HepG2 (cell line): Measurements from ENCODE around the gene CSNK2B. TPM values are rescaled to one million over a fixed set of nuclear protein-coding genes. Genes with fewer than 3 reads are reported as not detected.

Experiments used
- ARHGAP35 ChIP-seq: sonication (generic); formaldehyde crosslinking; IDR thresholded peaks from 2 replicates; pipeline ENCODE4 v1.9.0; 2022; ENCODE audit warnings: mild to moderate bottlenecking, inconsistent platforms, moderate library complexity, missing genetic modification reagents, borderline replicate concordance
- ARID5B ChIP-seq: IDR thresholded peaks from 2 replicates; pipeline ENCODE4 v1.4.0; 2020; ENCODE audit warnings: mild to moderate bottlenecking, missing genetic modification reagents
- E2F1 ChIP-seq: sonication (generic); formaldehyde crosslinking; IDR thresholded peaks from 2 replicates; pipeline ENCODE4 v1.5.0; 2020; ENCODE audit warnings: missing genetic modification reagents
- HNF4A ChIP-seq: sonication (generic); formaldehyde crosslinking; IDR thresholded peaks from 2 replicates; pipeline ENCODE4 v1.4.0; 2020; ENCODE audit warnings: missing genetic modification reagents
- KLF15 ChIP-seq: sonication (generic); formaldehyde crosslinking; IDR thresholded peaks from 2 replicates; pipeline ENCODE4 v1.8.1; 2023; ENCODE audit warnings: borderline replicate concordance, mild to moderate bottlenecking, inconsistent platforms, missing genetic modification reagents, mixed read lengths
- LCORL ChIP-seq, 2 experiments: fragments of 450-650 bp in 1 of 2; sonication (generic) in 1 of 2; formaldehyde crosslinking in 1 of 2; IDR thresholded peaks; 2 replicates each; pipeline versions ENCODE4 v1.5.0 to v1.6.1; 2017 to 2020; ENCODE audit warnings: antibody characterized with exemption in 1 of 2, missing genetic modification reagents in 1 of 2
- MAZ ChIP-seq, 2 experiments: sonication (generic) in 1 of 2; formaldehyde crosslinking in 1 of 2; IDR thresholded peaks; 2 replicates each; pipeline versions ENCODE4 v1.5.0 to v1.6.1; 2012 to 2020; ENCODE audit warnings: low read depth in 2 of 2, mild to moderate bottlenecking in 2 of 2, borderline replicate concordance in 1 of 2, improper control_type of control experiment in 1 of 2, low read length in 1 of 2, missing genetic modification reagents in 1 of 2, moderate library complexity in 1 of 2
- MEF2D ChIP-seq: sonication (generic); formaldehyde crosslinking; IDR thresholded peaks from 2 replicates; pipeline ENCODE4 v1.5.1; 2020; ENCODE audit warnings: mild to moderate bottlenecking, missing genetic modification reagents
- PAWR ChIP-seq: sonication (generic); formaldehyde crosslinking; IDR thresholded peaks from 2 replicates; pipeline ENCODE4 v1.4.0; 2020; ENCODE audit warnings: missing genetic modification reagents, mild to moderate bottlenecking, borderline replicate concordance
- SNAPC2 ChIP-seq: sonication (generic); formaldehyde crosslinking; IDR thresholded peaks from 2 replicates; pipeline ENCODE4 v1.8.1; 2022; ENCODE audit warnings: mild to moderate bottlenecking, missing genetic modification reagents
- TGIF2 ChIP-seq: IDR thresholded peaks from 2 replicates; pipeline ENCODE4 v1.6.1; 2016; ENCODE audit warnings: control low read depth, missing compliant biosample characterization
- THAP11 ChIP-seq: IDR thresholded peaks from 2 replicates; pipeline ENCODE4 v1.6.1; 2016; ENCODE audit warnings: missing biosample characterization, missing genetic modification reagents
- TOPORS ChIP-seq: sonication (generic); formaldehyde crosslinking; IDR thresholded peaks from 2 replicates; pipeline ENCODE4 v1.8.0; 2023; ENCODE audit warnings: mild to moderate bottlenecking, missing genetic modification reagents
- ZEB1 ChIP-seq: IDR thresholded peaks from 2 replicates; pipeline ENCODE4 v1.6.1; 2012; ENCODE audit warnings: mild to moderate bottlenecking, low read depth, inconsistent platforms; ENCODE audit not compliant: insufficient replicate concordance
- ZNF329 ChIP-seq: sonication (generic); formaldehyde crosslinking; IDR thresholded peaks from 2 replicates; pipeline ENCODE4 v1.9.0; 2021; ENCODE audit warnings: low read depth, mild to moderate bottlenecking, missing genetic modification reagents
- ZNF777 ChIP-seq: sonication (generic); formaldehyde crosslinking; IDR thresholded peaks from 2 replicates; pipeline ENCODE4 v1.4.0; 2020; ENCODE audit warnings: missing genetic modification reagents
- polyA plus RNA-seq, 8 experiments: library from polyadenylated mRNA; depleted of rRNA in 3 of 8; stranded (reverse) in 7 of 8; unstranded in 1 of 8; fragments of >200 nt; fragmentation: Illumina TruSeq in 4 of 8; extraction: Trizol in 4 of 8; gene quantifications; 2 replicates each; pipeline versions ENCODE4 v1.2.1 to v1.2.3, GENCODE V29; 2011 to 2016; ENCODE audit warnings: low read depth in 4 of 8, missing spikeins in 1 of 8, mixed read lengths in 1 of 8; ENCODE audit not compliant: insufficient read depth in 1 of 8
- total RNA-seq, 5 experiments: library from RNA; depleted of rRNA; stranded (reverse); fragments of >200 nt; fragmentation: Illumina TruSeq; extraction: Trizol; gene quantifications; 2 replicates each; pipeline ENCODE4 v1.2.3, GENCODE V29; 2016; ENCODE audit warnings: low read depth in 1 of 5
- TF ChIP-seq, protein P1 (sequence below): sonication (generic); formaldehyde crosslinking; IDR thresholded peaks from 2 replicates; pipeline ENCODE4 v1.5.0; 2020; ENCODE audit warnings: mild to moderate bottlenecking, missing genetic modification reagents, moderate library complexity
- TF ChIP-seq, protein P2 (sequence below): sonication (generic); formaldehyde crosslinking; IDR thresholded peaks from 2 replicates; pipeline ENCODE4 v1.4.0; 2020; ENCODE audit warnings: missing genetic modification reagents, borderline replicate concordance

The CSNK2B gene
- total and polyA plus RNA-seq, 2 of the 13 experiments (the other 11 are each of a cell fraction or from before 2014, with no cell fraction given): 111 to 296 TPM

DNA sequence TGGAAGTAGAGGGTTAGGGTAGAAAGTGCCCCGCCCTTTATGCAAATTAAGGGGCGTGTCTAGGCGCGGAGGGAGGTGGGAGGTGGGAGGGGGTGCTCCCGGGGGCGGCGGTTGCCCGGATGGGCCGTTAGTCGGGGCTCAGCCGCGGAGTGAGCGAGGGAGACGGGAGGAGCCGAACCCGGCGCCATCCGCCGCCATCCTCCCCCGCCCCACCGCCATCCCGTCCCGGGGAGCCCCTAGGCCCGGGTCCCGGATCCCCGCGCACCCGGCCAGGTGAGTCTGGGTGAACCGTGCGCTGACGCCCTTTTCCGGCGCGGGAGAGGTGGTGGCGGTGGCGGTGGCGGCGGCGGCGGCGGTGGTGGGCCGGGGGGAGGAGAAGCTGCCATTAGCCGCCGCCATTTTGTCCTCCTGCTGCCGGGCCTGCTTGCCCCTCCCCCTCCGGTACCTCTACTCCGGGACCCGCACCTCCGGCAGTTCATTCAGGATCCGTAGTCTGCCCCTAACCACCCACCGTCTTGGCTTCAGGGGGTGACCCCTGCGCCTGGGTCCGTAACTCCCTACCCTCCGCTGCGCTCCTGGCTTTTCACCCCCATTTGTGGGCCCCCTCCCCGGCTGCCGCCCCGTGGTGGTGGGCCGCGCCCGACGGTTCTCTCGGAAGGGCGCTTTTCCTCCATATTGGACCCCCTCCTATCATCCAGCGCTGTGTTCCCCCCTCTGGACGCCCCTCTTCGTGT lies 45.1 kb upstream of the CSNK2B start, which contains the start of gene PRRC2A (continued):
- TF ChIP-seq TGIF2 (CRISPR knock-in tag) (peak; percentile 81), ZEB1 (peak; percentile 64), KLF15 (CRISPR knock-in tag) (0 out of 2 replicates have a peak, but pooled peaks have one; percentile 20), MAZ (IDR thresholded peaks at IDR 0.05; ENCODE audit: borderline replicate concordance, low read depth, low read length) (peak; percentile 99), MAZ (CRISPR knock-in tag; IDR thresholded peaks at IDR 0.05; ENCODE audit: low read depth) (peak; percentile 68), THAP11 (CRISPR knock-in tag) (peak; percentile 35; the same call in 1 of the 2 replicates), ZNF329 (CRISPR knock-in tag) (peak; percentile 19; the same call in 1 of the 2 replicates), HNF4A (CRISPR knock-in tag) (no peak), TOPORS (CRISPR knock-in tag) (peak; percentile 62), LCORL (IDR thresholded peaks at IDR 0.05) (no peak), LCORL (CRISPR knock-in tag; IDR thresholded peaks at IDR 0.05) (0 out of 2 replicates have a peak, but pooled peaks have one; percentile 2), MEF2D (CRISPR knock-in tag) (no peak), SNAPC2 (CRISPR knock-in tag) (peak; percentile 96; the same call in 1 of the 2 replicates), ARID5B (peak; percentile 55), PAWR (CRISPR knock-in tag) (0 out of 2 replicates have a peak, but pooled peaks have one; percentile 22), ZNF777 (peak; percentile 65; the same call in 1 of the 2 replicates), ARHGAP35 (CRISPR knock-in tag) (0 out of 2 replicates have a peak, but pooled peaks have one; percentile 9), E2F1 (peak; percentile 35)
- TF ChIP-seq, protein P1, sequence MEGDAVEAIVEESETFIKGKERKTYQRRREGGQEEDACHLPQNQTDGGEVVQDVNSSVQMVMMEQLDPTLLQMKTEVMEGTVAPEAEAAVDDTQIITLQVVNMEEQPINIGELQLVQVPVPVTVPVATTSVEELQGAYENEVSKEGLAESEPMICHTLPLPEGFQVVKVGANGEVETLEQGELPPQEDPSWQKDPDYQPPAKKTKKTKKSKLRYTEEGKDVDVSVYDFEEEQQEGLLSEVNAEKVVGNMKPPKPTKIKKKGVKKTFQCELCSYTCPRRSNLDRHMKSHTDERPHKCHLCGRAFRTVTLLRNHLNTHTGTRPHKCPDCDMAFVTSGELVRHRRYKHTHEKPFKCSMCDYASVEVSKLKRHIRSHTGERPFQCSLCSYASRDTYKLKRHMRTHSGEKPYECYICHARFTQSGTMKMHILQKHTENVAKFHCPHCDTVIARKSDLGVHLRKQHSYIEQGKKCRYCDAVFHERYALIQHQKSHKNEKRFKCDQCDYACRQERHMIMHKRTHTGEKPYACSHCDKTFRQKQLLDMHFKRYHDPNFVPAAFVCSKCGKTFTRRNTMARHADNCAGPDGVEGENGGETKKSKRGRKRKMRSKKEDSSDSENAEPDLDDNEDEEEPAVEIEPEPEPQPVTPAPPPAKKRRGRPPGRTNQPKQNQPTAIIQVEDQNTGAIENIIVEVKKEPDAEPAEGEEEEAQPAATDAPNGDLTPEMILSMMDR: peak; percentile 24; the same call in 1 of the 2 replicates
- TF ChIP-seq, protein P2, sequence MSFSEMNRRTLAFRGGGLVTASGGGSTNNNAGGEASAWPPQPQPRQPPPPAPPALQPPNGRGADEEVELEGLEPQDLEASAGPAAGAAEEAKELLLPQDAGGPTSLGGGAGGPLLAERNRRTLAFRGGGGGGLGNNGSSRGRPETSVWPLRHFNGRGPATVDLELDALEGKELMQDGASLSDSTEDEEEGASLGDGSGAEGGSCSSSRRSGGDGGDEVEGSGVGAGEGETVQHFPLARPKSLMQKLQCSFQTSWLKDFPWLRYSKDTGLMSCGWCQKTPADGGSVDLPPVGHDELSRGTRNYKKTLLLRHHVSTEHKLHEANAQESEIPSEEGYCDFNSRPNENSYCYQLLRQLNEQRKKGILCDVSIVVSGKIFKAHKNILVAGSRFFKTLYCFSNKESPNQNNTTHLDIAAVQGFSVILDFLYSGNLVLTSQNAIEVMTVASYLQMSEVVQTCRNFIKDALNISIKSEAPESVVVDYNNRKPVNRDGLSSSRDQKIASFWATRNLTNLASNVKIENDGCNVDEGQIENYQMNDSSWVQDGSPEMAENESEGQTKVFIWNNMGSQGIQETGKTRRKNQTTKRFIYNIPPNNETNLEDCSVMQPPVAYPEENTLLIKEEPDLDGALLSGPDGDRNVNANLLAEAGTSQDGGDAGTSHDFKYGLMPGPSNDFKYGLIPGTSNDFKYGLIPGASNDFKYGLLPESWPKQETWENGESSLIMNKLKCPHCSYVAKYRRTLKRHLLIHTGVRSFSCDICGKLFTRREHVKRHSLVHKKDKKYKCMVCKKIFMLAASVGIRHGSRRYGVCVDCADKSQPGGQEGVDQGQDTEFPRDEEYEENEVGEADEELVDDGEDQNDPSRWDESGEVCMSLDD (CRISPR knock-in tag): peak; percentile 48; the same call in 1 of the 2 replicates
